SU-DHL-6 (cell line): ENCODE results near the gene PACC1.

Experiments used
- CTCF ChIP-seq: fragments of 200-600 bp; sonication (generic); IDR thresholded peaks from one replicate; pipeline ENCODE4 v1.5.1; 2017; ENCODE audit warnings: antibody characterized with exemption, mild to moderate bottlenecking, low read length, moderate library complexity; ENCODE audit not compliant: insufficient read depth, poor library complexity, severe bottlenecking
- EZH2phosphoT487 ChIP-seq: fragments of 200-600 bp; sonication (generic), shearing (Covaris generic); conservative IDR thresholded peaks from 2 replicates; pipeline ENCODE4 v1.6.1; 2018; ENCODE audit warnings: mild to moderate bottlenecking, antibody characterized with exemption, low read length, moderate library complexity, mixed read lengths

DNA sequence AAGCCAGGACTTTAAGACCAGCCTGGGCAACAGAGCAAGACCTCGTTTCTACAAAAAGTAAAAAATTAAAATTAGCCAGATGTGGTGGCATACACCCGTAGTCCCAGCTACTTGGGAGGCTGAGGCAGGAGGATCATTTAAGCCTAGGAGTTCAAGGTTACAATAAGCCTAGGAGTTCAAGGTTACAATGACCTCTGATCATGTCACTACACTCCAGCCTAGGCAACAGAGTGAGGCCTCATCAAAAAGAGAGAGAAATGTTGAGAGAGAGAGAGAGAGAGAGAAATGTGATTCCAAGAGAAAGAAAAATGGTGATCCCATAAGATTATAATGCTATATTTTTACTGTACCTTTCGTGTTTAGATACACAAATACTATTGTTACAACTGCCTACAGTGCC, 60.2 kb downstream of the PACC1 start:
- TF ChIP-seq EZH2phosphoT487, result no peak
- TF ChIP-seq CTCF, result no peak
